Gastrocnemius medialis (tissue), 4 donors: ENCODE data around the gene ADGRD2. TPM values are rescaled to one million over a fixed set of nuclear protein-coding genes. Genes with fewer than 3 reads are reported as not detected.

ENCODE experiments used
- ATAC-seq, 2 donors: fragments of 150-250 bp; one replicate each; pipeline ENCODE4 v1.9.1; 2016
- DNase-seq, 2 donors: peaks; one replicate each; pipeline ENCODE4 v3.0.0-alpha.2; 2019
- H3K27ac ChIP-seq, 4 donors: fragments of 200-600 bp; sonication (generic); 1 replicate in 1 of 4; 2 replicates in 3 of 4; pipeline ENCODE4 v1.5.1; 2016 to 2018; ENCODE audit warnings: mild to moderate bottlenecking in 2 of 4, moderate library complexity in 1 of 4
- H3K27me3 ChIP-seq, 3 donors: fragments of 200-600 bp; sonication (generic) in 2 of 3; 1 replicate in 1 of 3; 2 replicates in 2 of 3; pipeline versions ENCODE4 v1.5.1 to v1.6.0; 2016 to 2019; ENCODE audit warnings: mild to moderate bottlenecking in 1 of 3, moderate library complexity in 1 of 3
- H3K36me3 ChIP-seq, 2 donors: fragments of 200-600 bp; sonication (generic) in 1 of 2; one replicate each; pipeline ENCODE4 v1.5.1; 2017 to 2018
- H3K4me1 ChIP-seq, 2 donors: fragments of 200-600 bp; sonication (generic) in 1 of 2; one replicate each; pipeline ENCODE4 v1.5.1; 2016 to 2017; ENCODE audit warnings: mild to moderate bottlenecking in 2 of 2
- H3K4me3 ChIP-seq, 4 donors: fragments of 200-600 bp; sonication (generic) in 3 of 4; 1 replicate in 1 of 4; 2 replicates in 3 of 4; pipeline ENCODE4 v1.5.1; 2016 to 2019; ENCODE audit warnings: mild to moderate bottlenecking in 2 of 4
- H3K9me3 ChIP-seq, 3 donors: fragments of 200-600 bp; sonication (generic) in 2 of 3; 1 replicate in 1 of 3; 2 replicates in 2 of 3; pipeline ENCODE4 v1.5.1; 2016 to 2019
- POLR2A ChIP-seq, 2 donors: fragments of 450-650 bp; IDR thresholded peaks; one replicate each; pipeline ENCODE4 v1.6.1; 2017; ENCODE audit warnings: antibody characterized with exemption in 2 of 2, mild to moderate bottlenecking in 2 of 2, moderate library complexity in 2 of 2
- in situ Hi-C, 4 donors: fragments of 200-750 bp; cut with MboI; loops; one replicate each; pipeline versions ENCODE4 v1.15.0 to v1.8.0; 2017; ENCODE audit warnings: low sequenced_read_pairs in 4 of 4
- intact Hi-C: fragments of 100-400 bp; cut with DNase I; formaldehyde crosslinking; loops from one replicate; pipeline ENCODE4 v1.15.1; 2023; ENCODE audit warnings: low total_unique reads
- total RNA-seq, 4 donors: library from RNA; depleted of rRNA; stranded (reverse); fragments of >200 nt; gene quantifications; one replicate each; pipeline versions ENCODE4 v1.1.0 to v1.2.3, GENCODE V29; 2016
- TF ChIP-seq, protein P1 (sequence below), 5 experiments: fragments of 450-650 bp in 3 of 5; fragments of 200-600 bp in 2 of 5; sonication (generic) in 2 of 5; IDR thresholded peaks in 4 of 5; conservative IDR thresholded peaks in 1 of 5; 1 replicate in 4 of 5; 2 replicates in 1 of 5; pipeline ENCODE4 v1.5.1; 2016 to 2019; ENCODE audit warnings: antibody characterized with exemption in 5 of 5, mild to moderate bottlenecking in 3 of 5, moderate library complexity in 3 of 5

The ADGRD2 gene
- total RNA-seq, 4 donors from 2014 or later: not detected

DNA sequence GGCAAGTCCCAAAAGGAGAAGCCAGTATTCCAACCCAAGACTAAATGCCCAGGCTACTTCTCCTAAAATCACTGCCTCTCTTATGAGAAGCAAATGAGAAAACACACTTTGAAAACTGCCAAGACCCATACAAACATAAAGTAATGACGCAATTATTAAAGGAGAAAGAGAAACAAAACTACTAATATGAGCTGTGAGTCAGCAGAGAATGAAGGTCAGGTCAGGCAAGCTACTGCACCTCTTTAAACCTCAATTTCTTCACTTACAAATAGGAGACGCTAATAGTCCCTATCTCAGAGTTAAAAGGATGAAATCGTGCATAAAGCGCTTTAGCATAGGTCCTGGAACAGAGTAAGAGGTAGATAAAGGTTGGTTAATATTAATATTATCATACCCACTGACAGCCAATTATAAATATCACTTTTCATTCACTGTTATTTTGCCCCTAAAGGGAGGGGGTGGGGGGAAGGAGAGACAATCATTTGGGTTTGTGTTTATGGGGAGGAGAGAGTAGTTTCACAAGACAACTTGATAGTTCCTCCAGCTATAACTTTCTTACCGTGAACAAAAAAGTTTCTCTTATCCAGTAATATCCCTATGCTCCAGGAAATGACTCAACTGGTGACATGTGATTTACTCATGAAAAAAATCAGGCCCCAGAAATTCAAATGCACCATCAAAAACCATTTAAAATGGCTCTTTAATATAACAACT lies 38.6 kb upstream of the ADGRD2 start:
- Histone ChIP-seq H3K4me3 (no peak overlapping the region), H3K27me3 (no peaks in the 10 kb centered on the region), H3K36me3 (peaks cover 4 to 69% of the 10 kb centered on the region in 2 donors), H3K4me1 (peaks cover 16 to 18% of the 10 kb centered on the region in 2 donors), H3K27ac (no peak overlapping the region), H3K9me3 (no peaks in the 10 kb centered on the region)
- ATAC-seq (no peak), DNase-seq (no peak)
- no peak for TF ChIP-seq POLR2A (IDR thresholded peaks at IDR 0.05)
- TF ChIP-seq, protein P1, sequence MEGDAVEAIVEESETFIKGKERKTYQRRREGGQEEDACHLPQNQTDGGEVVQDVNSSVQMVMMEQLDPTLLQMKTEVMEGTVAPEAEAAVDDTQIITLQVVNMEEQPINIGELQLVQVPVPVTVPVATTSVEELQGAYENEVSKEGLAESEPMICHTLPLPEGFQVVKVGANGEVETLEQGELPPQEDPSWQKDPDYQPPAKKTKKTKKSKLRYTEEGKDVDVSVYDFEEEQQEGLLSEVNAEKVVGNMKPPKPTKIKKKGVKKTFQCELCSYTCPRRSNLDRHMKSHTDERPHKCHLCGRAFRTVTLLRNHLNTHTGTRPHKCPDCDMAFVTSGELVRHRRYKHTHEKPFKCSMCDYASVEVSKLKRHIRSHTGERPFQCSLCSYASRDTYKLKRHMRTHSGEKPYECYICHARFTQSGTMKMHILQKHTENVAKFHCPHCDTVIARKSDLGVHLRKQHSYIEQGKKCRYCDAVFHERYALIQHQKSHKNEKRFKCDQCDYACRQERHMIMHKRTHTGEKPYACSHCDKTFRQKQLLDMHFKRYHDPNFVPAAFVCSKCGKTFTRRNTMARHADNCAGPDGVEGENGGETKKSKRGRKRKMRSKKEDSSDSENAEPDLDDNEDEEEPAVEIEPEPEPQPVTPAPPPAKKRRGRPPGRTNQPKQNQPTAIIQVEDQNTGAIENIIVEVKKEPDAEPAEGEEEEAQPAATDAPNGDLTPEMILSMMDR (IDR thresholded peaks at IDR 0.05 in 4 of 5, conservative IDR thresholded peaks at IDR 0.05 in 1 of 5): no peak
- in situ Hi-C loops (no loop called here), intact Hi-C loops (loop anchor here (10.0 kb wide), 1 partner anchor 477 kb away; the partner anchor contains the start of gene DENND1A)

DNA sequence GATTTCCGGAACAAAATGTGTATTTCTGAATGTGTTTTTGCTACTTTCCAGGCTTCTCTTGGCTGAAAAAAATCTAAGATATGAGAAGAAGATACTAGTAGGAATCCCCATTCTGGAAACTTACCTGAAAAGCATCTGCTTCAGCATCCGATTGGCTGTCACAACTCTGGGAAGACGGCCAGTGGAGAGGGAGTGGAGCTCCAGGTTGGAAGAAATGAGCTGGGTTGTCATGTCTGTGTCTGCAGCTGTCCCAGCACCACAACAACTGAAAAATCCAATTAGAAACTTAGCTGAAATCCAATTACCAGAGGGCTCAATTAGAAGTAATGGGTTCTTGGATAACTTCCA lies 38.0 kb upstream of the ADGRD2 start:
- Histone ChIP-seq H3K4me1 (peaks cover 16 to 18% of the 10 kb centered on the region in 2 donors), H3K36me3 (peaks cover 4 to 69% of the 10 kb centered on the region in 2 donors), H3K4me3 (no peak overlapping the region), H3K27me3 (no peaks in the 10 kb centered on the region), H3K27ac (no peak overlapping the region), H3K9me3 (no peaks in the 10 kb centered on the region)
- in situ Hi-C loops (no loop called here), intact Hi-C loops (loop anchor here (10.0 kb wide), 1 partner anchor 477 kb away; the partner anchor contains the start of gene DENND1A)
- no peak for ATAC-seq
- no peak for DNase-seq
- no peak for TF ChIP-seq POLR2A (IDR thresholded peaks at IDR 0.05)
- TF ChIP-seq, protein P1 (IDR thresholded peaks at IDR 0.05 in 4 of 5, conservative IDR thresholded peaks at IDR 0.05 in 1 of 5): no peak

DNA sequence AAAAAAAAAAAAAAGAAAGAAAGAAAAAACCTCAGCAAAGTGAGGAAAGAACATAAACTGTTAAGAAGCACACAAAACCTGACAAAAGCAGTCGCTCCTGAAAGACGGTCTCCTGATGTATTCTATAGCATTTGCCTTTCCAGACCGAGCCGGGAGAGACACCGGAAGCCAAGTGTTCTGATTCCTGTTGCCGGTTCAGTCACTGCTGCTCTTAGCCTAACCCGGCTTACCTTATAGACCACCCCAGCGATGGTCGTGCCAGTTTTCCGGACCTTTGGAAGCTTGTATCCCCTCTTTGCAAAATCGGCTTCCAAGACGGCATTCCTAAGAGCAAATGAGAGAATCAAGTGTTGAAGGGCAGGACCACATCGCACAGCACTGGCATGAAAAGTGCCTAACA lies 35.6 kb upstream of the ADGRD2 start:
- ATAC-seq (peak; percentile 3 to 4), DNase-seq (no peak)
- TF ChIP-seq POLR2A (IDR thresholded peaks at IDR 0.05): no peak
- TF ChIP-seq, protein P1 (IDR thresholded peaks at IDR 0.05 in 4 of 5, conservative IDR thresholded peaks at IDR 0.05 in 1 of 5): no peak
- no peaks in the 10 kb centered on the region for H3K27me3 ChIP-seq
- H3K27ac ChIP-seq: peak overlapping the region; percentile 86 to 90 (median 88)
- H3K4me1 ChIP-seq: peaks cover 16 to 18% of the 10 kb centered on the region in 2 donors
- H3K36me3 ChIP-seq: peaks cover 4 to 51% of the 10 kb centered on the region in 2 donors
- H3K9me3 ChIP-seq: no peaks in the 10 kb centered on the region
- peak overlapping the region; percentile 85 to 94 (median 88) for H3K4me3 ChIP-seq
- intact Hi-C loops: loop anchor here (2.0 to 10.0 kb wide), 2 partner anchors 16 to 480 kb away; partner anchors contain the start of gene DENND1A
- in situ Hi-C loops: no loop called here

DNA sequence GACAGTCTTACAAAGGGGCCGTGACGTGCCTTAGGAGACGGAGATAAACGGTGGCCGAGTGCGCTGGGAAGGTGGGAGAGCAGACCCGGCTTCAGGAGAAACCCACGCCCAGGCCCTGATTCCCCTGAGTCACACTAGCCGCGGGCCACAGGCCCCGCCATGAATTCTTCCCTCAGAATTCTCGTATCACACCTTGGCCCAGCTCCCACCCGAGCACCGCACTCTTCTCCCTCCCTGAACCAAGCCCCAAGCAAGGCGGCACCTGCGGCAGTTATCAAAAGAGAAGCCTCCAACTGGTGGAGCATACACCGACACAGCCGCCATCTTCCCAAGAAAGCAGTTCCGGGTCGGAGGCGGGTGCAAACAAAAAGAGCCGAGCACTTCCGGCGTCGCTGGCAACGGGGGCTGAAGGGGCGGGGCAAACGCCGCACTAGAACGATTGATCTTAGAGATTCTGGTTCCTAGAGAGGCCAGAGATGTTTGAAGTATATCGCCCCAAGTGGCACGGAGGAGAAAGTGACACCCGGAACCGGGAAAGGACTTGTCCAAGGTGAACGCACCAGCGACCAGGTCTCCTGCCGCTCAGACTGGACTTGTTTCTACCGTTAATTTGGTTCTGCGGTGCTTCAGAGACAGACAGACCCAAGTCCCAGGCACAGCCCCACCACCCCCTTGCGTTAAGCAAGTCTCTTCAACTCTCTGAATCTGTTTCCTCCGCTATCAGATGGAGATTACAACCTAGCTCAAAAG lies 35.0 kb upstream of the ADGRD2 start, which contains the start of gene PSMB7:
Gene PSMB7 (minus strand): TSS at position 341 of the 750 bp plus-strand sequence. CDS start 17 bp downstream, at position 324.
- H3K27me3 ChIP-seq: no peaks in the 10 kb centered on the region
- intact Hi-C loops (loop anchor here (2.0 to 10.0 kb wide), 2 partner anchors 16 to 480 kb away; partner anchors contain the start of gene DENND1A), in situ Hi-C loops (no loop called here)
- peaks cover 4 to 44% of the 10 kb centered on the region in 2 donors for H3K36me3 ChIP-seq
- peak; percentile 83 to 94 for TF ChIP-seq POLR2A (IDR thresholded peaks at IDR 0.05)
- TF ChIP-seq, protein P1 (IDR thresholded peaks at IDR 0.05 in 4 of 5, conservative IDR thresholded peaks at IDR 0.05 in 1 of 5): peak; percentile 72 to 93 (median 84)
- peak within 1 kb of the TSS; percentile 85 to 94 (median 88) for H3K4me3 ChIP-seq
- DNase-seq (peak; percentile 90 to 95), ATAC-seq (peak; percentile 96 to 97)
- H3K27ac ChIP-seq: peak within 1 kb of the TSS; percentile 86 to 90 (median 88)
- peaks cover 16 to 18% of the 10 kb centered on the region in 2 donors for H3K4me1 ChIP-seq
- H3K9me3 ChIP-seq: no peaks in the 10 kb centered on the region
